HUES6 (cell line): ENCODE data around the gene AGPS.

Experiments used
- H3K27ac ChIP-seq: 2 replicates; pipeline ENCODE4 v1.7.0; 2013; ENCODE audit warnings: low read depth, mild to moderate bottlenecking, low read length, inconsistent platforms
- H3K27me3 ChIP-seq: 2 replicates; pipeline ENCODE4 v1.6.1; 2013; ENCODE audit warnings: low read length; ENCODE audit not compliant: control insufficient read depth, insufficient read depth
- H3K36me3 ChIP-seq: 2 replicates; pipeline ENCODE4 v1.6.1; 2013; ENCODE audit warnings: low read length; ENCODE audit not compliant: control insufficient read depth, insufficient read depth
- H3K4me1 ChIP-seq: 2 replicates; pipeline ENCODE4 v1.6.1; 2013; ENCODE audit warnings: low read length; ENCODE audit not compliant: control insufficient read depth, insufficient read depth
- H3K4me3 ChIP-seq: 2 replicates; pipeline ENCODE4 v1.5.1; 2013; ENCODE audit warnings: low read depth, low read length
- H3K9ac ChIP-seq: one replicate; pipeline ENCODE4 v1.6.1; 2013; ENCODE audit warnings: mild to moderate bottlenecking, low read length
- H3K9me3 ChIP-seq: 2 replicates; pipeline ENCODE4 v1.6.1; 2013; ENCODE audit warnings: low read depth, low read length; ENCODE audit not compliant: control insufficient read depth, insufficient read depth

The AGPS gene

DNA sequence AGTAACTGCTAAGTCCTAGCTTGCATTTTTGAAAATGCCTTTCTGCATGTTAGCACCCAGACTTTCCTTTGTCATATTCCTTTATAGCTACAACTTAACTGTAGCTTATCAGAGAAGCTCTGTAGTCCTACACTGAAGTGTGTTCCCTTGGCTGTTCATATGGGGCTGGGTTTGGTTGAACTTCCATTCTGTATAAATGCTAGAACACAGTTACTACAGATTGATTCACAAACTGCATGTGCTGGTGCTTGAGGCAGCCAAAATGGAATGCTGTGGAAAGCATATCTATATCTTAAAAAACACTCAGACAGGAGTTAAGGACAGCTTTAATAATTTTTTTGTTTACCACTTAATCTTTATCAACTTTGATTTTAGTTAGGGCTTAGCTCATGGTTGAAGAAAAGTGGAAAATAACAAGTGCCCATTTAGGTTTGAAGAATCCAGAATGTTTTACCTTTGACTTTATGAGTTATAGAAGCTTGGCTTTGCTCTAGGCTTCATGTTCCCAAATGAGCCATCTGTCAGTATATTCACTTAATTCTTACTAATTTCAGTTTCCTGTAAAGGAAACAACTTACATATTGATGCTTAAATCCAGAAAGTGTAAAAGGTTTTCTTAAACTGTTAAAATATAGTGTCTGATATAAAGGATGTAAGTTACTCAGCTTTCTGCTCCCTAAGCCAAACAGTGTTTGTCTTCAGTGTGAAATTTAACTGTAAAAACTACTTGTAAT, 148.9 kb downstream of the AGPS start:
- no peak overlapping the region for H3K27ac ChIP-seq

DNA sequence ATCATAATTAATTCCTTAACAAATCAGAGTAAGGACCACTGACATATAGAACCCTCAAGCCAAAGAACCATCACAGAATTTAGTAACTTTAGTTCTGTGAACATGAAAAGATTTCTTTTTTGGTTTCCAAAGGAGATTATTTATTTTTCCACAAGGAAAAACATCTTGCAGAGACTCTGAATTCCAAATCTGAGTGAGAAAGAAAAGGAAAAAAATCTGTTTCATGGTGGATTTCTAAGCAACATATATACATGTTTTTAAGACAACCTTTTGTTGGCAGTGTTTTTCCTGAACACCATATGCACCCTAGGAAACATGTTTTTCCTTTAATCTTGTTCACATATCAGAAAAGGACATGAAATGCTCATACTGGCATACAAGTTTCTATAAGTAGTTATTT, 149.8 kb downstream of the AGPS start:
- H3K27me3 ChIP-seq: no peaks in the 10 kb centered on the region
- no peaks in the 10 kb centered on the region for H3K36me3 ChIP-seq
- H3K27ac ChIP-seq: no peak overlapping the region
- no peak overlapping the region for H3K9ac ChIP-seq
- peaks cover 28% of the 10 kb centered on the region for H3K9me3 ChIP-seq
- no peaks in the 10 kb centered on the region; the same call in 1 of the 2 replicates for H3K4me1 ChIP-seq
- H3K4me3 ChIP-seq: no peak overlapping the region

More for the DNA sequence above, 148.9 kb downstream of the AGPS start:
- Histone ChIP-seq H3K9me3 (peaks cover 20% of the 10 kb centered on the region), H3K27me3 (no peaks in the 10 kb centered on the region), H3K9ac (no peak overlapping the region), H3K4me1 (peaks cover 8% of the 10 kb centered on the region), H3K36me3 (no peaks in the 10 kb centered on the region), H3K4me3 (no peak overlapping the region)

DNA sequence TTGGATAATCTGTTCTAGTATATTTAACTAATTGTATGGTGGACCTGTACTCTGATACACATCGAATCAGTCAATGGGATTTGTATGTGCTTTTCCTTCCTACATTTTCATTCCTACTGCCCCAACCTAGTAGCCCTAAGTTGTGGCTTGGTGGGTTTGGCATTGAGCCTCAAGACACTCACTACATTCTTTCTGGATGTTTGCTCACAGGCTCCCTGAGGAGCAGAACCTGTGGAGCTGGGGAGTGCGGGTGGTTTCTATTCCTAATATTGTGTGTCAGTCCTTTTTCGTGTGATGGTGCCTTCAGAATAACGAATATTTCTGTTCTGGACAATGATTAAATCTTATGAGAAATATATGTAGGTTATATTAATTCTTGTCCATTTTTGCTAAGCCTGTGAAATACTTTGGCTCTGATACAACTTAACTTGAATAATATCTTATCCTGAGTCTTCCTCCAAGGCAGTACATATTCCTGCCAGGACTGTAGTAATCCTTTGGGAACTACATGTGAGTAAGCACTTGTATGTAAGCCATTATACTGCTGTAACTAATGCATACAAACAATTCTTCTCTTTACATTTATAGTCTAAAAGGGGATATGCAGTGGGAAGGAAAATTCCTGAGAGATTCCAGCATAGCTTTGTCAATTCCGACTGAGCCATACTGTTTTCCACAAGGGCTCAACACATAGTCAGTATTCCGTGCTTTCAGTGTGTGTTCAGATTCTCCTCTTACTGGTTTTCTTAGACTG, 150.6 kb downstream of the AGPS start:
- Histone ChIP-seq H3K27me3 (no peaks in the 10 kb centered on the region), H3K4me1 (no peaks in the 10 kb centered on the region; the same call in 1 of the 2 replicates), H3K36me3 (no peaks in the 10 kb centered on the region), H3K4me3 (no peak overlapping the region), H3K9me3 (peaks cover 28% of the 10 kb centered on the region), H3K9ac (no peak overlapping the region), H3K27ac (no peak overlapping the region)

DNA sequence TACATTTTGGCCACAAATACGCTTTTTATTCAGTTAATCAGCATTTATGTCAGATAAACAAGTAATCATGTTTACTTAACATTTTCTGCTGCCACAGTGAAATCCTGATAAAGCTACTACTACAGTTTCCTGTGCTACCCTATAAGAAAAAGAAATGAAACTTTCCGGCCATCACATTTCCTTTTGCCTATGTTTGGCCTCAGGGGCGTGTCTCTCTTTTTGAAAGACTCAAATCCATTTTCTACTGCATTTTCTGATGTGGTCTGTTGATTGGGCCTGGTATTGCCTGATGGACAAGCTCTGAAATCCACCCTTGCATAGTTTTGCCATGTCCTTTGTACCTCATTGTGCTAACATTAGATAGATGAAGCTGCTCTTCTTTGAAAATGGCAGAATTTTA, 152.6 kb downstream of the AGPS start:
- Histone ChIP-seq H3K9me3 (peaks cover 28% of the 10 kb centered on the region), H3K36me3 (no peaks in the 10 kb centered on the region), H3K4me3 (no peak overlapping the region), H3K4me1 (no peaks in the 10 kb centered on the region), H3K9ac (no peak overlapping the region), H3K27me3 (no peaks in the 10 kb centered on the region), H3K27ac (no peak overlapping the region)

DNA sequence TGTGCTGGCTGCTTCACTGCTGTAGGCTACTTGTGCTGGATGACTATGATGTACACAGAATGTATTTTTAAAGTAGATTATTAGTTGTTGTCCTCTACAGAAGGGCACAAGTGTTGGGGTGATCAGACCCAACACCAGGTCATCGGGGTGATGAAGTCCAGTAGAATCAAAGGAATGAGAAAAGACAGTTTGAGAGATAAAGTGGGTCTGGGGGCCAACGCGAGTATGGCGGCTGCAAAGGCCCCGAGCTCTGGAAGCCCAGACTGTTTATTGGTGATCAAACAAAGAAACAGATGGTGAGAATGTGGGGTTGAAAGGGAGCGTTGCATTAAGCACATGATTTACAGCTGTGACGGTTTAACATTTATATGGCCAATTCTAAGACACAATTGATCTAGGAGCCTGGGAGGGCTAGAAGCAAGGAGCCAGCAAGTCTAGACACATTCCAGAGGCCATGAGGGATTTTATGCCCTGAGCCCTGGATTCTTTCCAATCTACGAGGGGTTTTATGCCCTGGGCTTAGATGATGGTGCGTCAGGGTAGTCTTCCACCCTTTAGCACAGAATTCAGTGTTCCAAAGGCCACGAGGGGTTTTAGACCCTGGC, 153.5 kb downstream of the AGPS start:
- Histone ChIP-seq H3K27me3 (no peaks in the 10 kb centered on the region), H3K36me3 (no peaks in the 10 kb centered on the region), H3K4me3 (no peak overlapping the region), H3K27ac (no peak overlapping the region), H3K4me1 (no peaks in the 10 kb centered on the region), H3K9me3 (peaks cover 28% of the 10 kb centered on the region), H3K9ac (no peak overlapping the region)

DNA sequence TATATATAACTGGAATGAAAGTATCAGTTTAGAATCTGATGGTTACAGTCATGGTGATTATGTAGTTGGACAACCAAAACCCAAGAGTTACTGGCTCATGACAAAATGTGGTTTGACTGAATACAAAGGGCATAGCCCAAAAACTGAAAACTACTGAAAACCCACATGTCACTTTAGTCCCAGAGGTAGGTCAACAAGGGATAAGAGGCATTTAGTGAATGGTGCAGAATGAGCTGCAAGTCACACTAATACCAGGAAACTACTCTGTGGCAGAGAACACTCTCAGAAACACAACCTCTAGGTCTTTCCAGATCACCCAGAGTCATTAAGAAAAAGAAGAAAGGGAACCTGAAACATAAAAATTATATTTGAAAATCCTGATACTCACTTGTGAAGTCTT, 154.5 kb downstream of the AGPS start:
- H3K9me3 ChIP-seq: peaks cover 28% of the 10 kb centered on the region
- H3K27ac ChIP-seq: no peak overlapping the region
- H3K4me1 ChIP-seq: no peaks in the 10 kb centered on the region
- H3K9ac ChIP-seq: no peak overlapping the region
- H3K4me3 ChIP-seq: no peak overlapping the region
- no peaks in the 10 kb centered on the region for H3K27me3 ChIP-seq
- no peaks in the 10 kb centered on the region for H3K36me3 ChIP-seq

DNA sequence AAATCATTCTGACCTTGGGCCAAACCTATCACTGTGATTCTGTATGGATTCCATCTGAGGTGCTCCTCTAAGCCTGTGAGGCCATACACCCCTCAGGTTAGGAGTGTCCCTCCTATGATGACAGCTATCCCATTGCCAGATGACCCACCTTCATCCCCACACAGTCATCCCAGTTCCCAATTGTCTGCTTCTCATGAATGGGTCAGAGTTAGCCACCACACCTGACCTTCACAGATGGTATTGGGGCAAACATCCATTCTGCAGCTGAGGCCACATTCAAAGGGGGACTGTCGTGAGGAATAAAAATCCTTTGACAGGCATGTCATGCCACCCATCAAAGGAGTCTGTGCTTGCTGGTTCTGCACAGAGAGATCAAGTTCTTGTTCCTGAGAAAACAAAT, 155.2 kb downstream of the AGPS start:
- Histone ChIP-seq H3K9ac (no peak overlapping the region), H3K27me3 (no peaks in the 10 kb centered on the region), H3K27ac (no peak overlapping the region), H3K4me1 (no peaks in the 10 kb centered on the region), H3K9me3 (peaks cover 28% of the 10 kb centered on the region), H3K36me3 (no peaks in the 10 kb centered on the region), H3K4me3 (no peak overlapping the region)

DNA sequence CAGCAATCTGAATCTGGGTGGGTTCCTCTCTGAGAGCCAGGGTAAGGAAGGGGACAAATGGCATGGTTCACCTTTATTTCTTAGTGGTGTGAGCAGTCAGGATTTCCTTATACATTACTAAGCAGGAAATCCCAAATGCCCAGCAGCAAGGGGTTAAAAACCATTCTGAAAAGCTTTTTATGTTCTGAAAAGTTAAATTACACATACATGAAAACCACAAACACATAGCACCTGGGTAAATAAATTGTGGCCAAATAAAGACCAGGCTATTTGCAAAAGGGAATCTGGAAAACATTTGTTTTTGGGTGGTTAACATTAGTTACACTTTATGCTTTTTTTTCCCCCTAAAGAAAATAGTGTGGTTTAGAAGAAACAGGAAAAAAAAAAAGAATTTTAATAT, 156.1 kb downstream of the AGPS start:
- no peaks in the 10 kb centered on the region for H3K4me1 ChIP-seq
- H3K9me3 ChIP-seq: peaks cover 28% of the 10 kb centered on the region
- no peaks in the 10 kb centered on the region for H3K27me3 ChIP-seq
- H3K36me3 ChIP-seq: no peaks in the 10 kb centered on the region
- no peak overlapping the region for H3K4me3 ChIP-seq
- no peak overlapping the region for H3K27ac ChIP-seq
- no peak overlapping the region for H3K9ac ChIP-seq

DNA sequence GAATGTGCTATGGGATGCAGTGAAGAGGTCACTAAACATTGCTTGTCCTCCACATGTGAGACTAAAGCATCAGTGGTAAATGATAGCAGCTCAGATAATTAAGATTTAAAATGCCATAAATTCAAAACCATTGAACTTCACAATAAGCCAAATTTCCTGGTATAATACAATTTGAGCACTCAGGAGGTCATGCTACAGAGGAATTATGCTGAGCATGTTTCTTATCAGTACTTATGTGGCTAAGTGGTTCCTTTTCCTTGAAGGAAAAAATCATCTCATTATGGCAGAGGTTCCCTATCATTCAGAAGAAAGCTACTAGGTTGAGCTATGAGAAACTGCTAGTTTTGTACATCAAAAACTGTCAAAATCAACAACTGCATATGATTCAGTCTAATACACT, 156.6 kb downstream of the AGPS start:
- Histone ChIP-seq H3K9ac (no peak overlapping the region), H3K27ac (no peak overlapping the region)

DNA sequence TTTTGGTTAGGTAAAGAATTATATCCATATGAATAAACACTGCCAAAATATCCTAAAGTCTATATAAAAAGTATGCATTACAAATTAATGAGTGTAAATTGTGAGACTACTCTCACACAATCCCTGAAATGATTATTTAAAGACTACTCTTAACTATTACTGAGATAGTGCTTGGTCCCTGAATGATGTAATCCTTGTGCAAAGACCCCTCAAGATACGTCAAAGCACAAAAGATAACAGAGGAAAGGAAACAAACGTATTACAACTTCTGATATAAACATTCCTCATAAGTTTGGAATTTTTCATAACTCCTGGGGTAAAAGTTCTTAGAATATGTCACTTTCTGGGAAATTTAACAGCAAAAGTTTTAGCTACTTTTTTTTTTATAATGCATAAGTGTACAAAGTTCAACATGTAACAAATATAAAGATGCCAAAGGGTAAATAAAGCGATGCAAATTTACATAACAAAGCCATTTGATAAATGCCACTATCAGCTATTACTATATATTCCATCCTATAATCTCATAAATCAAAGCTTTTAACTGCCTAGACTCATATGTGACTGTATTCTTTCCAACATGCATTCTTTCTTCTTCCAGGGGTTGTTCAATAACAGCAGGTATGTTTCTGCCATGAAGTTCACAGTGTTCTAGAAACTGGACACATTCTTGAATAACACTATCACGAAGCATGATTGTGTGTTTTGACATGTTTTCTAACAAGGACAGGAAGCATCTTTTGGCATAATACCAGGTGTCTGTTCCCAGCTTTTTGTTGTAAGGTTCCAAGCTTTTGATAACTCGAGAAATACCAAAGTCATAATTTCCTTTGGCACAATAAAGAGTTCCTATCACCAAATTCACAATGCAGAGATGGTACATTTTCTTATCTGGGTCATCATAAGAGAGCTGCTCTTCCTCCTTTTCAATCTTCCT, 158.0 kb downstream of the AGPS start:
- Histone ChIP-seq H3K4me3 (no peak overlapping the region), H3K9me3 (peaks cover 16% of the 10 kb centered on the region), H3K36me3 (no peaks in the 10 kb centered on the region), H3K4me1 (no peaks in the 10 kb centered on the region), H3K9ac (no peak overlapping the region), H3K27ac (no peak overlapping the region), H3K27me3 (no peaks in the 10 kb centered on the region)

More for the DNA sequence above, 156.6 kb downstream of the AGPS start:
- Histone ChIP-seq H3K4me1 (no peaks in the 10 kb centered on the region), H3K4me3 (no peak overlapping the region), H3K9me3 (peaks cover 28% of the 10 kb centered on the region), H3K36me3 (no peaks in the 10 kb centered on the region), H3K27me3 (no peaks in the 10 kb centered on the region)
